GM12892 (cell line): ENCODE results near the gene DNAH6.

Source experiments
- DNase-seq: peaks from one replicate; pipeline ENCODE4 v3.0.0; 2011; ENCODE audit not compliant: insufficient read length
- FAIRE-seq: peaks from 2 replicates; lab custom pipeline; 2011; peaks lifted over from hg19 to GRCh38; lab: Jason Lieb, UNC
- POLR2A ChIP-seq: IDR thresholded peaks from 2 replicates; pipeline ENCODE4 v1.6.1; 2011; ENCODE audit warnings: low read depth, low read length, control low read depth
- POLR2AphosphoS5 ChIP-seq: IDR thresholded peaks from 2 replicates; pipeline ENCODE4 v1.6.1; 2011; ENCODE audit warnings: low read depth, low read length, control low read depth
- TAF1 ChIP-seq: IDR thresholded peaks from 2 replicates; pipeline ENCODE4 v1.6.1; 2011; ENCODE audit warnings: low read depth, mild to moderate bottlenecking, control low read depth, low read length, borderline replicate concordance

The DNAH6 gene

GRCh38 chr2:84640411-84640810 is 124.1 kb downstream of the DNAH6 start:
- FAIRE-seq (no peak), DNase-seq (no peak)
- TF ChIP-seq POLR2AphosphoS5, result no peak

GRCh38 chr2:84641021-84641420 is 124.7 kb downstream of the DNAH6 start:
- no peak for FAIRE-seq
- TF ChIP-seq POLR2AphosphoS5, result no peak
- TF ChIP-seq POLR2A, result no peak
- TF ChIP-seq TAF1, result no peak

GRCh38 chr2:84643991-84644390 is 127.7 kb downstream of the DNAH6 start:
- TF ChIP-seq POLR2AphosphoS5, result no peak
- TF ChIP-seq POLR2A, result no peak
- TF ChIP-seq TAF1, result no peak
- DNase-seq, result no peak
- no peak for FAIRE-seq

More at GRCh38 chr2:84641021-84641420, 124.7 kb downstream of the DNAH6 start:
- no peak for DNase-seq

GRCh38 chr2:84646514-84646913 is 130.2 kb downstream of the DNAH6 start:
- FAIRE-seq (no peak), DNase-seq (no peak)
- no peak for TF ChIP-seq TAF1
- no peak for TF ChIP-seq POLR2AphosphoS5
- no peak for TF ChIP-seq POLR2A

GRCh38 chr2:84647267-84647666 is 131.0 kb downstream of the DNAH6 start:
- no peak for DNase-seq
- TF ChIP-seq TAF1, result no peak
- TF ChIP-seq POLR2A, result no peak
- TF ChIP-seq POLR2AphosphoS5, result no peak
- no peak for FAIRE-seq

GRCh38 chr2:84649058-84649457 is 132.8 kb downstream of the DNAH6 start:
- FAIRE-seq (no peak), DNase-seq (no peak)
- TF ChIP-seq POLR2A (no peak), POLR2AphosphoS5 (no peak), TAF1 (no peak)

- TF ChIP-seq POLR2AphosphoS5 (no peak), POLR2A (no peak), TAF1 (no peak)
- FAIRE-seq, result no peak
- no peak for DNase-seq
Observed at GRCh38 chr2:84649487-84650142, 133.3 kb downstream of the DNAH6 start.

GRCh38 chr2:84652431-84652830 is 136.1 kb downstream of the DNAH6 start:
- FAIRE-seq, result no peak

GRCh38 chr2:84653302-84653701 is 137.0 kb downstream of the DNAH6 start:
- FAIRE-seq (no peak), DNase-seq (no peak)
- TF ChIP-seq POLR2A (no peak), POLR2AphosphoS5 (no peak), TAF1 (no peak)

More at GRCh38 chr2:84652431-84652830, 136.1 kb downstream of the DNAH6 start:
- TF ChIP-seq POLR2A, result no peak
- TF ChIP-seq POLR2AphosphoS5, result no peak
- TF ChIP-seq TAF1, result no peak
- DNase-seq, result no peak

GRCh38 chr2:84654414-84654813 is 138.1 kb downstream of the DNAH6 start:
- no peak for TF ChIP-seq POLR2A
- TF ChIP-seq POLR2AphosphoS5, result no peak
- TF ChIP-seq TAF1, result no peak
- FAIRE-seq, result no peak
- no peak for DNase-seq

GRCh38 chr2:84669122-84669521 is 152.8 kb downstream of the DNAH6 start:
- TF ChIP-seq POLR2AphosphoS5 (no peak), TAF1 (no peak), POLR2A (no peak)
- no peak for DNase-seq
- no peak for FAIRE-seq

GRCh38 chr2:84674099-84674498 is 157.8 kb downstream of the DNAH6 start:
- DNase-seq, result no peak
- no peak for TF ChIP-seq TAF1
- TF ChIP-seq POLR2A, result no peak
- TF ChIP-seq POLR2AphosphoS5, result no peak
- FAIRE-seq, result no peak

- TF ChIP-seq POLR2A (no peak), POLR2AphosphoS5 (no peak), TAF1 (no peak)
- DNase-seq, result no peak
- no peak for FAIRE-seq
Observed at GRCh38 chr2:84674586-84674985, 158.3 kb downstream of the DNAH6 start.

- no peak for FAIRE-seq
- TF ChIP-seq POLR2AphosphoS5, result no peak
- no peak for TF ChIP-seq TAF1
- no peak for TF ChIP-seq POLR2A
- no peak for DNase-seq
Observed at GRCh38 chr2:84676295-84676694, 160.0 kb downstream of the DNAH6 start.
